Measurements from ENCODE around the gene IDH2. TPM values are rescaled to one million over a fixed set of nuclear protein-coding genes. Genes with fewer than 3 reads are reported as not detected.

Gene IDH2
- total and polyA plus RNA-seq, 10 of the 15 experiments (the other 5 are each of a cell fraction or from before 2014, with no cell fraction given): 2.3 to 358 (median 242) TPM

DNA sequence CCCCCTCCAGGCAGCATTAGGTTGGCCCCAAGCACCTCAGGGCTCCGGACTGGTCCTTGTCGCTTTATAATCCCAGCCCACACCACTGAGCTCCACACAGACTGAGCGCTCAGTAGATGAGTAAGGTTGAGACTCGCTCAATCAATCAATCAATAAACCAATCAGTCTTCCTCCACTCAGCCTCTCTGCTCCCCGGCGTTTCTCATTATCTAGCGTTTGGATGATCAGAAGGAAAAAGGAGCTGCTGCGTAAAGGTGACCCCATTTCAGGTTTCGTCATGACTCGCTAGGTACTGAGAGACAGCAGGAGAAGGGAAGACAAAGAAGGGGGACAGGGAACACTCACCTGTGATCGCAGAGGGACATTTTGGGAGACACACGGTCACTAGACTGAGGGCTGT, 59.9 kb downstream of the IDH2 start (continued):
- TF ChIP-seq SMC3 (IDR thresholded peaks at IDR 0.05; ENCODE audit: borderline replicate concordance, low read length): no peak
- TF ChIP-seq MTA3 (IDR thresholded peaks at IDR 0.05; ENCODE audit: borderline replicate concordance, low read length): no peak
- TF ChIP-seq TCF3 (IDR thresholded peaks at IDR 0.05; ENCODE audit: borderline replicate concordance, insufficient read depth, low read depth, low read length): no peak

DNA sequence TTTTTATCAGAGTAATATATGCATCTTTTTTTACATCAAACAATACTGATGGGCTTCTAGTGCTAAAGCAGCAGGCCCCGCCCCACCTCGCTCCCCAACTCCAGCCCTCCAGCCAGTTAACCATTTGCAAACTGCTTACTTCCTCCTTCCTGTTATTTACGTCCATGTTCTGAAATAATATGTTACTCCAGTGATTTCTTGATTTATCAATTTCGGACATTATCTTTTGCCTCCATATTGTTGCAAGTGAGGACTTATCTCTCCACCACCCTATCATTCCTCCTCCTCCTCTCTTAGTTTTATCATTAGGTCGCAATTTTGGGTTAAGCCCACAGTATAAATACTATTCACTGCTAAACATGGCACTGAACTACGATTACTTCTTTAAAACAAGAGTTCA, 61.6 kb downstream of the IDH2 start:
- no peak for FAIRE-seq
- no peak overlapping the region for H3K9ac ChIP-seq (ENCODE audit: control insufficient read depth, insufficient read depth, low read length)
- SMC1A ChIA-PET (ENCODE audit: uncharacterized antibody, unreplicated experiment): interaction anchor here (1.6 kb wide), 1 partner anchor 17 kb away, joined by 3 read pairs; no protein-coding TSS in a partner anchor

More for the DNA sequence above, 61.6 kb downstream of the IDH2 start:
- intact Hi-C loops (cut with micrococcal nuclease; ENCODE audit: unreplicated experiment): no loop called here
- Histone ChIP-seq H4K20me1 (ENCODE audit: control insufficient read depth, insufficient read depth) (no peaks in the 10 kb centered on the region), H2AFZ (ENCODE audit: control insufficient read depth, low read depth, low read length) (no peak overlapping the region), H3K4me2 (ENCODE audit: control insufficient read depth, insufficient read depth) (no peak overlapping the region), H3K79me2 (ENCODE audit: control insufficient read depth, insufficient read depth, low read length) (peaks cover 49% of the 10 kb centered on the region), H3K27me3 (replicated peaks in 1 of 2; ENCODE audit: control insufficient read depth in 2 of 2, insufficient read depth in 2 of 2, low read length in 1 of 2) (no peaks in the 10 kb centered on the region), H3K27ac (ENCODE audit: control insufficient read depth, insufficient read depth) (no peak overlapping the region), H3K9me3 (replicated peaks; ENCODE audit: control insufficient read depth, insufficient read depth, low read length) (no peaks in the 10 kb centered on the region; the same call in 2 of the 3 replicates), H3K36me3 (ENCODE audit: control insufficient read depth in 2 of 2, insufficient read depth in 2 of 2, low read length in 1 of 2) (peaks cover 6 to 7% of the 10 kb centered on the region in 2 experiments), H3K4me1 (ENCODE audit: control insufficient read depth, insufficient read depth, low read length) (peaks cover 32% of the 10 kb centered on the region), H3K4me3 (no peak overlapping the region)
- CTCF ChIA-PET: no interaction called here
- WGBS (ENCODE audit: insufficient coverage, insufficient replicate concordance, low lambda C conversion rate, missing lambda C conversion rate): 89% methylated on average over 6 of the region's 6 CpGs
- RAD21 ChIA-PET (ENCODE audit: unreplicated experiment): no interaction called here
- no TSS peak for BruUV-seq (replicated peaks)
- DNase-seq (ENCODE audit: low read depth, low spot score) (no peak), ATAC-seq (no peak)
- no peak for TF ChIP-seq ZBED1 (IDR thresholded peaks at IDR 0.05; ENCODE audit: borderline replicate concordance)
- TF ChIP-seq SRF (IDR thresholded peaks at IDR 0.05; ENCODE audit: low read depth in 2 of 2, low read length in 2 of 2): no peak
- no peak for TF ChIP-seq TAF1 (IDR thresholded peaks at IDR 0.05; ENCODE audit: borderline replicate concordance, low read depth, low read length)
- TF ChIP-seq RUNX3 (IDR thresholded peaks at IDR 0.05; ENCODE audit: low read length): no peak
- TF ChIP-seq FOXK2 (IDR thresholded peaks at IDR 0.05): no peak
- TF ChIP-seq SUPT20H (IDR thresholded peaks at IDR 0.05; ENCODE audit: borderline replicate concordance, control insufficient read depth, low read depth, low read length): no peak
- no peak for TF ChIP-seq MYB (IDR thresholded peaks at IDR 0.05; ENCODE audit: borderline replicate concordance, low read depth, low read length)
- TF ChIP-seq, protein P1, sequence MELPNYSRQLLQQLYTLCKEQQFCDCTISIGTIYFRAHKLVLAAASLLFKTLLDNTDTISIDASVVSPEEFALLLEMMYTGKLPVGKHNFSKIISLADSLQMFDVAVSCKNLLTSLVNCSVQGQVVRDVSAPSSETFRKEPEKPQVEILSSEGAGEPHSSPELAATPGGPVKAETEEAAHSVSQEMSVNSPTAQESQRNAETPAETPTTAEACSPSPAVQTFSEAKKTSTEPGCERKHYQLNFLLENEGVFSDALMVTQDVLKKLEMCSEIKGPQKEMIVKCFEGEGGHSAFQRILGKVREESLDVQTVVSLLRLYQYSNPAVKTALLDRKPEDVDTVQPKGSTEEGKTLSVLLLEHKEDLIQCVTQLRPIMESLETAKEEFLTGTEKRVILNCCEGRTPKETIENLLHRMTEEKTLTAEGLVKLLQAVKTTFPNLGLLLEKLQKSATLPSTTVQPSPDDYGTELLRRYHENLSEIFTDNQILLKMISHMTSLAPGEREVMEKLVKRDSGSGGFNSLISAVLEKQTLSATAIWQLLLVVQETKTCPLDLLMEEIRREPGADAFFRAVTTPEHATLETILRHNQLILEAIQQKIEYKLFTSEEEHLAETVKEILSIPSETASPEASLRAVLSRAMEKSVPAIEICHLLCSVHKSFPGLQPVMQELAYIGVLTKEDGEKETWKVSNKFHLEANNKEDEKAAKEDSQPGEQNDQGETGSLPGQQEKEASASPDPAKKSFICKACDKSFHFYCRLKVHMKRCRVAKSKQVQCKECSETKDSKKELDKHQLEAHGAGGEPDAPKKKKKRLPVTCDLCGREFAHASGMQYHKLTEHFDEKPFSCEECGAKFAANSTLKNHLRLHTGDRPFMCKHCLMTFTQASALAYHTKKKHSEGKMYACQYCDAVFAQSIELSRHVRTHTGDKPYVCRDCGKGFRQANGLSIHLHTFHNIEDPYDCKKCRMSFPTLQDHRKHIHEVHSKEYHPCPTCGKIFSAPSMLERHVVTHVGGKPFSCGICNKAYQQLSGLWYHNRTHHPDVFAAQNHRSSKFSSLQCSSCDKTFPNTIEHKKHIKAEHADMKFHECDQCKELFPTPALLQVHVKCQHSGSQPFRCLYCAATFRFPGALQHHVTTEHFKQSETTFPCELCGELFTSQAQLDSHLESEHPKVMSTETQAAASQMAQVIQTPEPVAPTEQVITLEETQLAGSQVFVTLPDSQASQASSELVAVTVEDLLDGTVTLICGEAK (IDR thresholded peaks at IDR 0.05; ENCODE audit: borderline replicate concordance): no peak
- no peak for TF ChIP-seq CBX3 (IDR thresholded peaks at IDR 0.05; ENCODE audit: borderline replicate concordance, low read depth)
- no peak for TF ChIP-seq ZNF217 (IDR thresholded peaks at IDR 0.05)
- no peak for TF ChIP-seq HDGF (IDR thresholded peaks at IDR 0.05)
- no peak for TF ChIP-seq TBL1XR1 (IDR thresholded peaks at IDR 0.05; ENCODE audit: low read depth, low read length)
- TF ChIP-seq IKZF1 (conservative IDR thresholded peaks at IDR 0.05): no peak
- TF ChIP-seq NR2C2 (IDR thresholded peaks at IDR 0.05; ENCODE audit: borderline replicate concordance, control insufficient read depth, insufficient read length, low read depth): no peak
- TF ChIP-seq BMI1 (IDR thresholded peaks at IDR 0.05; ENCODE audit: borderline replicate concordance): no peak
- no peak for TF ChIP-seq SIX5 (IDR thresholded peaks at IDR 0.05; ENCODE audit: low read depth, low read length, severe bottlenecking)
- TF ChIP-seq ESRRA (IDR thresholded peaks at IDR 0.05; ENCODE audit: low read length): no peak
- POLR2A ChIA-PET: interaction anchor here (1.3 kb wide), 1 partner anchor 9 kb away, joined by 5 read pairs; no protein-coding TSS in a partner anchor
- in situ Hi-C loops (cut with MboI): no loop called here

Measured in GM12878 (cell line).